Activated CD8-positive, alpha-beta memory T cell treated with anti-CD3 and anti-CD28 coated beads, Interleukin-2, amount 10 ng/mL, durations not matched to agents 7 days and 5 days (primary cell): ENCODE data around the gene TCEAL3. TPM values are rescaled to one million over a fixed set of nuclear protein-coding genes. Genes with fewer than 3 reads are reported as not detected.
"Not testable (repeated sequence)": the region's sequence is repeated elsewhere in the genome, so short reads cannot be mapped to it uniquely, and the experiment has no call there.

Experiments
- ATAC-seq: fragments of 150-1000 bp; cut with Tn5 transposase; one replicate; pipeline ENCODE4 v1.10.0; 2021; ENCODE audit warnings: moderate library complexity
- CTCF ChIA-PET: fragments of 350-600 bp; sonication (Branson Sonifier 250); formaldehyde crosslinking; loops from one replicate; lab custom pipeline; 2021; ENCODE audit warnings: antibody characterized with exemption; lab: Charles Lee
- DNase-seq: peaks from one replicate; pipeline ENCODE4 v3.0.0-alpha.2; 2020
- H3K27ac Mint-ChIP-seq: one replicate; pipeline ENCODE4 v1.8.0; 2021; ENCODE audit warnings: mild to moderate bottlenecking, mixed read lengths
- H3K27me3 Mint-ChIP-seq: one replicate; pipeline ENCODE4 v1.8.0; 2021; ENCODE audit warnings: mixed read lengths
- H3K36me3 Mint-ChIP-seq: one replicate; pipeline ENCODE4 v1.8.0; 2021; ENCODE audit warnings: mild to moderate bottlenecking, mixed read lengths
- H3K4me1 Mint-ChIP-seq: one replicate; pipeline ENCODE4 v1.8.0; 2021; ENCODE audit warnings: mixed read lengths
- H3K4me3 Mint-ChIP-seq: one replicate; pipeline ENCODE4 v1.8.0; 2021; ENCODE audit warnings: mild to moderate bottlenecking, moderate library complexity, mixed read lengths
- H3K9me3 Mint-ChIP-seq: one replicate; pipeline ENCODE4 v1.8.0; 2022; ENCODE audit warnings: low read depth, mixed read lengths
- total RNA-seq, 2 experiments: library from RNA; stranded (reverse); gene quantifications; one replicate each; pipeline ENCODE4 v1.2.3, GENCODE V29; 2021

The TCEAL3 gene
- total RNA-seq, 2 experiments from 2014 or later, result 1.3 to 3.1 TPM

DNA sequence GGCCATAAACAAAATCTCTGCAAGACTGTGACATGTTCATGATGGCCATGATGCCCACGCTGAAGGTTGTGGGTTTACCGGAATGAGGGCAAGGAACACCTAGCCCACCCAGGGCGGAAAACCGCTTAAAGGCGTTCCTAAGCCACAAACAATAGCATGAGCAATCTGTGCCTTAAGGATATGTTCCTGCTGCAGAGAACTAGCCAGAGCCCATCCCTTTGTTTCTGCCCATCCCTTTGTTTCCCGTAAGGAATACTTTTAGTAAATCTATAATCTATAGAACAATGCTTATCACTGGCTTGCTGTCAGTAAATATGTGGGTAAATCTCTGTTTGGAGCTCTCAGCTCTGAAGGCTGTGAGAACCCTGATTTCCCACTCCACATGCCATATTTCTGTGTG lies 12.6 kb upstream of the TCEAL3 start:
- CTCF ChIA-PET, H3K4me3 Mint-ChIP-seq, ATAC-seq, H3K4me1 Mint-ChIP-seq, H3K9me3 Mint-ChIP-seq, DNase-seq, H3K36me3 Mint-ChIP-seq, H3K27ac Mint-ChIP-seq, H3K27me3 Mint-ChIP-seq: not testable (repeated sequence)

DNA sequence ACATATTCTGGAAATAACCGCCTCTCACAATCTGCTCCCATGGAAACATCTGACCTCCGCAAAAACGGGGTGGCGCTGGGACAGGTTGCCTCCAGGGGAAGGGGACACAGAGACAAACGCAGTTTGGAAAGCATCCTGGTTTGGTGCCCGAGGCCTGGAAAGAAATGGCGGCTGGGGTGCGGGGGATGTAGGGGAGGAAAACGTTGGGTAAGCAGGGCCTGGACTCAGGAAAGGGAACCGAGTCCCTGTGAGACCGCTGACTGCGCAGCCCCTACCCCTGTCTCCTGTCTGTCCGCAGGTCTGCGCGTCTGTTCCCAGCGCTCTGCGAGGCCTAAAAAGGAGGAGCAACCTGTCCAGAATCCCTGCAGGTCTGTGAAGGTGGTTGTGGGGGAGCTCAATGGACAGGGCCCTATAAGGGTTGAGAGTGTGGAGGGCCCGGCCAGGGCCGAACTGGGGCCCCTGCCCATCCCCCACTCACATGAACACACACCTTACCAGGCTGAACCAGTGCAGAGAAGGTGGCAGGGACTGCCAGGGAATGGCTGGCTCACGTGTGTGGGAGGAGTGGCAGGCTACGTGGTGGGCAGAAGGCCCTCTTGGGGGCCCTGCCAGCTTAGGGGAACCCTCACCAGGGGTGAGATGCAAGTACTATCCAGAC lies 672 bp downstream of the TCEAL3 start:
- Mint-ChIP-seq H3K27me3 (peaks cover 8% of the 10 kb centered on the region), H3K4me3 (peak overlapping the region; percentile 71), H3K27ac (no peak overlapping the region), H3K36me3 (no peaks in the 10 kb centered on the region), H3K9me3 (no peaks in the 10 kb centered on the region), H3K4me1 (peaks cover 5% of the 10 kb centered on the region)
- no peak for ATAC-seq
- CTCF ChIA-PET, result no interaction called here
- no peak for DNase-seq

DNA sequence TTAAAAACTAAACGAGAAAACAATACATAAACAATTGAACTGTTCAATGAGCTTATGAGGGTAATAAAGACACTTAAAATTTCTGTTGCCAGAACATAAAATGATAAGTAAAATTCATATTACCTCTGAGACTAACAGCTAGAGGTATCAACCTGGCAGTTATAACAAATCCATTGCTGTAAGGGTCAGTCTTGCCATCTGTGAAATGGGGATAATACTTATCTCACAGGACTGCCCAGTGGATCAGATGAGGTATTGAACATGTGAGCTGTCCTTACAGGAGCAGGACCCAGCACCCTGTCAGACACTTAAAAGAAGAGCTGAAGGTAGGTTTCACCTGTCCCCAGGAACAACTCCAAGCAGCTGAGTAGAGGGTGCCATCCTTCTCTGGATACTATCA lies 2.5 kb downstream of the TCEAL3 start:
- H3K9me3 Mint-ChIP-seq, result no peaks in the 10 kb centered on the region
- CTCF ChIA-PET, result interaction anchor here (0.6 kb wide), 1 partner anchor 16 kb away, joined by 4 read pairs; no protein-coding TSS in a partner anchor
- no peak overlapping the region for H3K27ac Mint-ChIP-seq
- no peak for ATAC-seq
- no peak overlapping the region for H3K4me3 Mint-ChIP-seq
- H3K27me3 Mint-ChIP-seq, result peaks cover 8% of the 10 kb centered on the region
- no peaks in the 10 kb centered on the region for H3K36me3 Mint-ChIP-seq
- H3K4me1 Mint-ChIP-seq, result peaks cover 5% of the 10 kb centered on the region
- DNase-seq, result no peak

DNA sequence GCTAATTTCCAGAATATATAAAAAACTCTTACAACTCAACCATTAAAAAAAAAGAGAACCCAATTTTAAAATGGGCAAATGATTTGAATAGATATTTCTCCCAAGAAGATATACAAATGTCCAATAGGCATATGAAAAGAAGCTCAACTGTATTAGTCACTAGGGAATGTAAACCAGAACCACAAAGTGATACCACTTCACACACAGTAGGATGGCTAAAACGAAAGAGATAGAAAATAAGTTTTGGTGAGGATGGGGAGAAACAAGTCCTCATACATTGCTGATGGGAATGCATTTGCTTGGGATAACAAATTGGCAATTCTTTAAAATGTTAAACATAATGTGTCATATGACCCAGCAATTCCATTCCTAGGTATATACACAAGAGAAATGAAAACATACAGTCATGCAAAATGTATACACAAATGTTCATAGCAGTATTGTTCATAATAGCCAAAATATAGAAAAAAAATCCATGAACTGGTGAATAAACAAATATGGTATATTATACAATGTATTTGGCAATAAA lies 5.7 kb downstream of the TCEAL3 start:
- Mint-ChIP-seq H3K4me3 (no peak overlapping the region), H3K36me3 (no peaks in the 10 kb centered on the region), H3K9me3 (no peaks in the 10 kb centered on the region), H3K27ac (no peak overlapping the region), H3K27me3 (no peaks in the 10 kb centered on the region), H3K4me1 (no peaks in the 10 kb centered on the region)
- CTCF ChIA-PET, result interaction anchor here (0.9 kb wide), 1 partner anchor 17 kb away, joined by 3 read pairs; no protein-coding TSS in a partner anchor
- DNase-seq (no peak), ATAC-seq (no peak)

DNA sequence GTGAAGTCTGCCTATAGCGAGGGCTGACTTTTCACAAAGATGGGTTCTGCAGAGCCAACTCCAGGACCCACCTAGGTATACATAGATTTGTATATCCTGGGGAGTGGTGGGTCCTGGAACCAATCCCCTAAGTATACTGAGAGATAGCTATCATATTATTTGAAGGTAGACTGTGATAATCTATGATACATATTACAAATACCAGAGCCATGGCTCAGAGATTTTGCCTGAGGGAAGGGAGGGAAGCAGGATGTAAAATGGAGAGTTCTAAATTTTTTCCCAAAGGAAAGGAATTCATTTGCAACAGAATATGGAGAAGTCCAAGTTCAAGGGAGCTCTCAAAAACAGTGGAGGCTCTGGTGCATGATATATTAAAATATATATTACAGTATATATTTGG lies 7.2 kb downstream of the TCEAL3 start:
- H3K4me3 Mint-ChIP-seq, result no peak overlapping the region
- no peaks in the 10 kb centered on the region for H3K4me1 Mint-ChIP-seq
- H3K27me3 Mint-ChIP-seq, result no peaks in the 10 kb centered on the region
- H3K9me3 Mint-ChIP-seq, result no peaks in the 10 kb centered on the region
- DNase-seq (no peak), ATAC-seq (no peak)
- no peak overlapping the region for H3K27ac Mint-ChIP-seq
- H3K36me3 Mint-ChIP-seq, result no peaks in the 10 kb centered on the region
- CTCF ChIA-PET, result no interaction called here

DNA sequence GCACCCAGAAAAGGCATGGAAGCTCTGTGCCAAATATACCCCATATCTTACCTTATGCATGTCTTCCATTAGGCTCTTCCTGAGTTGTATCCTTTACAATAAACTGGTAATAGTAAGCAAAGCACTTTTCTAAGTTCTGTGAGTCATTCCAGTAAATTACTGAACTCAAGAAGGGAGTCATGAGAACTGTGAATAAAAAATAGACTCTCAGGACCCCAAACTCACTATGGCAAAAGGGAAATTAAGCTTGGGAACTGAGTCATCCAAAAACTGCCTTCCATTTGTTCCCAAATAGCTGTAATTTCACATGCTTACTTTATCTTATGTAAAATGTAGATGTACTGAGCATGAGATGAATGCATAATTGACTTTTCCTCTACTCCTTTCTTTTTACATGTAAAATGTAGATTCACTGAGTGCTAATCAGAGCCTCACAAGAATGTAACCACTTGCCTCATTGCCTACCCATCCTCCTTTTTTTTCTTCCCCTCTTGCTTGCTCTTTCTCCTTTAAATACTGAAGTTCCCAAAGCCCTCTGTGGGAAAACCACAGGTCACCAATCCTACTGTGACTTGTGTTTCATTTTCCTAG lies 8.1 kb downstream of the TCEAL3 start:
- Mint-ChIP-seq H3K27me3 (no peaks in the 10 kb centered on the region), H3K36me3 (no peaks in the 10 kb centered on the region), H3K4me1 (no peaks in the 10 kb centered on the region), H3K27ac (no peak overlapping the region), H3K9me3 (no peaks in the 10 kb centered on the region), H3K4me3 (no peak overlapping the region)
- ATAC-seq, result no peak
- DNase-seq, result no peak
- CTCF ChIA-PET, result no interaction called here

DNA sequence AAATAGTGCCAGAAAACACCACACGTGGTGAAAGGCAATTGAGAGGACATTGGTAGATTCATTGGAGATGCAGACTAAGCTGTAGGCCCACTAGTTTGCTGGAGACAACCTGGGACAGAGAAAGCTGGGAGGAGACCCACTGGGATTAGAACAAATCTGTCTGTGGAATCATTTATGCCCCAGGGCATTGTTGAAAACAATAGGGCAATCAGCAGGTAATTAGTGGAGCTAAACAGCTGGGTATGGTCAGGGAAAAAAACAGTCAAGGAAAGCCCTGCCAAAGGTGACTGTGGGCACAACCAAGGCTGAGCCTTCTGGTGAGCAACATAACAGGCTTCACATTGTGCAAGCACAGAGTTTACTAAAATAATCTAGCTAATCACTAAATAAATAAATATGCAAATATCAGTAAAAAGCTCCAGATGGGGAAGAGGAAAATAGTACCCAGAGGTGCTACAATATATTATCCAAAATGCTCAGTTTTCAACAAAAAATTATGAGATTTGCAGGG lies 9.0 kb downstream of the TCEAL3 start:
- H3K36me3 Mint-ChIP-seq, result no peaks in the 10 kb centered on the region
- H3K27me3 Mint-ChIP-seq, result no peaks in the 10 kb centered on the region
- CTCF ChIA-PET, result no interaction called here
- ATAC-seq (no peak), DNase-seq (no peak)
- H3K4me1 Mint-ChIP-seq, result no peaks in the 10 kb centered on the region
- no peak overlapping the region for H3K27ac Mint-ChIP-seq
- no peaks in the 10 kb centered on the region for H3K9me3 Mint-ChIP-seq
- H3K4me3 Mint-ChIP-seq, result no peak overlapping the region

DNA sequence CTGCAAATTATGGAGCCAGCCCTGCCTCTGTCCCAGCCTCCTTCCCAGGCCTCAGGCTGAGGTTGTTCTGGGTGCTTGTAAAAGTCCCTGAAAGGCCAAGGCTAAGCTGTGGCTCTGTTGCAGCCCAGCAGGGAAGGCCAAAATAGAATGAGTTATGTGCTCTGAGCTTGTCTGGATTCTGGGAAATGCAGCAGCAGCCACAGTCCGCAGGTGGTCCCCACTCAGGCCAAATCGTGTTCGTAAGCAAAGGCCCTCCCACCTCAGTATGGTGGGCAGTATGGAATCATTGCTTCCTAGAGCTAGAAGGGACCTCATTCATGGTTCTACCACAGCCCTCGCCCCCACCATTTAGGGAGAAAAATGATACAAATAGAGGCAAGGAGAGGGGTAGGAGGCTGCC lies 16.3 kb downstream of the TCEAL3 start:
- H3K9me3 Mint-ChIP-seq, result no peaks in the 10 kb centered on the region
- no peak overlapping the region for H3K4me3 Mint-ChIP-seq
- no peaks in the 10 kb centered on the region for H3K27me3 Mint-ChIP-seq
- ATAC-seq (no peak), DNase-seq (no peak)
- CTCF ChIA-PET, result no interaction called here
- H3K4me1 Mint-ChIP-seq, result peaks cover 5% of the 10 kb centered on the region
- H3K36me3 Mint-ChIP-seq, result no peaks in the 10 kb centered on the region
- no peak overlapping the region for H3K27ac Mint-ChIP-seq

DNA sequence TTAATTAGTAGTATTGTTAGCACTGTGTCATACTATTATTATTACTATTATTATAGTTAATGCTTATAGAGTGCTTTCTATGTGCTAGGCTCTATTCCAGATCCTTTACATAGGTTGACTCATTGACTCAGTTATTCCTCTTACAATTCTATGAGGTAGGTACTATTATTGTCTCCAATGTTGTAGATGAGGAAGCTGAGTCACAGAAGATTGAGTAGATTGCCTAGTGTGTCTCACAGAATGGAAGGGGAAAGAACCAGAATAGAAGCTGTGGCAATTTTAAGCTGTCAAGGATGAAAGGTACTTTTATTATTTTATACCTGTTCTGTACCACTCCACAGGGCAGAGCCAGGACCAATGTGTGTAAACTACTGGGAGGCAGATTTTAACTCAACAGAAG lies 19.1 kb downstream of the TCEAL3 start:
- Mint-ChIP-seq H3K4me3 (no peak overlapping the region), H3K27ac (no peak overlapping the region)
- no peak for ATAC-seq

DNA sequence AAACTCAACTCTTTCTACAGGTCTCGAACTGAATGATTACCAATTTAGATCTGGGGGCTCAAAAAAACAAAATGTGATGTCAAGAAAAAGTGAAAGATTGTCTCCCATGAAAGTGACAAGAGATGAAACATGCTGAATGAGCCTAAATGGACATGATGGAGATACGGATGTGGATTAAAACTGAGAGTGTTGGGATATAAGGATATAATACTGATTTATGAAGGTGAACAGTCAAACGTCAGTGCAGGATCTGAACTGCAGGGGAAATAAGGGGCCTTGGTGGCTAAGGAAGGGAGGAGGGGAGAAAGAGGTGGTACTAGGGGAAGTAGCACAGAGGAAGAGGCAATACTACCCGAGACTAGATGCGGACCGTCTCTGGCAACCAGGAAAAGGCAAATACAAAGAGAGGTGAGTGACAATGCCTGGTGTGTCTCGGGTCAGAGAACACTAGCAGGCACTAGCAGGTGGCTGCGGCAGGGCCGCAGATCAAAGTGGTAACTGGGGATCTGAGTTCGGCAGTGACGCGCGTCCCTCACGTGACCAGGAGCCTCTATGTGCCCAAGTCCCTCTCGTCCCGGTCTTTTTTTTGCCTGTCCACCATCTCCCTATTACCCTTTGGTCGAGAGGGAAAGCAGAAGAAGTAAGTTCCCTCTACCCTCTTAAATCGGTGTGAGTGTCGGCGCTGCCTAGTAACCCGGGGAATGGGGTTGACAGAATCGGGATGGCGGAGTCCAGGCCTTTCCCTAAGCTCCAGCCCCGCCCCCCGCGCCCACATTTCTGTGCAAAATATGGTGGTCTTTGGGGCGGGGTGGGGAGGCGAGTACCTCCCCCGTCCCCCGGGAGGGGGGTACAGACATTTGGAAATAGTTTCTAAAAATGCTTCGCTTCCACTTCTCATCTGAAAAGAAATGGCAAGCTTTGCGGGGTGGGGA lies 20.9 kb downstream of the TCEAL3 start, which contains the start of gene TCEAL1:
TCEAL1 (plus strand) TSS at position 590 of the 932 bp plus-strand sequence. CDS start 942 bp downstream, outside the sequence.
- peaks cover 13% of the 10 kb centered on the region for H3K4me1 Mint-ChIP-seq
- no peaks in the 10 kb centered on the region for H3K9me3 Mint-ChIP-seq
- no peaks in the 10 kb centered on the region for H3K27me3 Mint-ChIP-seq
- ATAC-seq (peak; percentile 71), DNase-seq (peak; percentile 64)
- H3K4me3 Mint-ChIP-seq, result peak within 1 kb of the TSS; percentile 84
- H3K27ac Mint-ChIP-seq, result peak within 1 kb of the TSS; percentile 75
- no peaks in the 10 kb centered on the region for H3K36me3 Mint-ChIP-seq
- CTCF ChIA-PET, result no interaction called here

More for the DNA sequence above, 19.1 kb downstream of the TCEAL3 start:
- Mint-ChIP-seq H3K27me3 (no peaks in the 10 kb centered on the region), H3K36me3 (no peaks in the 10 kb centered on the region), H3K9me3 (no peaks in the 10 kb centered on the region), H3K4me1 (peaks cover 13% of the 10 kb centered on the region)
- CTCF ChIA-PET, result no interaction called here
- DNase-seq, result no peak

DNA sequence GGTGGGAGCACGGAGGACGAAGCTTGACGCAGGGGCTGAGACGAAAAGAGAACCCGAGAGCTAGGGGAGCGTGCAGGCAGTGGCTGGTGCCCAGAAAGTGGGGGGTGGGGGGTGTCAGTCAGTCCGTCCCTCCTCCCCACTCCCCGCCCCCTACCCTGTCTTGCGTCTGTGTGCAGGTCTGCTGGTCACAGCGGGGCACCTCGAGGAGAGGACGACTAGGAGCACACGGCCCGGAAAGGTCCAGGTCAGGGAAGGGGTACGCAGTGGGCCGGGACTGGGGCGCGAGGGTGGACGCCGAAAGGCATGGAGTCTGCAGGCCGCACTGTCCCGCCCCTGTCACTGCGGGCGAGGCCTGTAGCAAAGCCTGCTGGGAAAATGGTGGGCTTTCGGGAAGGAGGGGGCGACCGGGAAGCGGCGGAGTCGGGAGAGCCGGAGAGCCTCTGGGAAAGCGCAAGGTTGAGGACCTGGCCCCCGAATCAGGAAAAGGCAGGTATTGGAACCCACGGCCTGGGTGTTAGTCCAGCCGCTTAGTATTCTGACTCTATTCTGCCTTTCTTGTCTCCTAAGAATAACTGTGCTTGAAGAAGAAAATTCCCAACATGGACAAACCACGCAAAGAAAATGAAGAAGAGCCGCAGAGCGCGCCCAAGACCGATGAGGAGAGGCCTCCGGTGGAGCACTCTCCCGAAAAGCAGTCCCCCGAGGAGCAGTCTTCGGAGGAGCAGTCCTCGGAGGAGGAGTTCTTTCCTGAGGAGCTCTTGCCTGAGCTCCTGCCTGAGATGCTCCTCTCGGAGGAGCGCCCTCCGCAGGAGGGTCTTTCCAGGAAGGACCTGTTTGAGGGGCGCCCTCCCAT lies 21.8 kb downstream of the TCEAL3 start:
- Mint-ChIP-seq H3K36me3 (no peaks in the 10 kb centered on the region), H3K4me3 (peak overlapping the region; percentile 84), H3K27ac (peak overlapping the region; percentile 75), H3K9me3 (no peaks in the 10 kb centered on the region), H3K27me3 (no peaks in the 10 kb centered on the region), H3K4me1 (peaks cover 13% of the 10 kb centered on the region)
- ATAC-seq, result peak; percentile 67
- CTCF ChIA-PET, result interaction anchor here (0.8 kb wide), 1 partner anchor 16 kb away, joined by 3 read pairs; no protein-coding TSS in a partner anchor
- DNase-seq, result peak; percentile 41

DNA sequence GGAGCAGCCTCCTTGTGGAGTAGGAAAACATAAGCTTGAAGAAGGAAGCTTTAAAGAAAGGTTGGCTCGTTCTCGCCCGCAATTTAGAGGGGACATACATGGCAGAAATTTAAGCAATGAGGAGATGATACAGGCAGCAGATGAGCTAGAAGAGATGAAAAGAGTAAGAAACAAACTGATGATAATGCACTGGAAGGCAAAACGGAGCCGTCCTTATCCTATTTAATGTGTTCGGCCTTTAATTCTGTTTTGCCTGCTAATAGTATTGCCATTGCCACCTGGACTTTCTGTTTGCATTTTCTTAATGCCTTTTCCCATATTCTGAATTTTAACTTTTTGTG lies 22.4 kb downstream of the TCEAL3 start:
- ATAC-seq (no peak), DNase-seq (no peak)
- H3K36me3 Mint-ChIP-seq, result no peaks in the 10 kb centered on the region
- H3K27me3 Mint-ChIP-seq, result no peaks in the 10 kb centered on the region
- peaks cover 13% of the 10 kb centered on the region for H3K4me1 Mint-ChIP-seq
- no peak overlapping the region for H3K27ac Mint-ChIP-seq
- CTCF ChIA-PET, result interaction anchor here (0.8 kb wide), 1 partner anchor 17 kb away, joined by 3 read pairs; no protein-coding TSS in a partner anchor
- H3K4me3 Mint-ChIP-seq, result peak overlapping the region; percentile 84
- H3K9me3 Mint-ChIP-seq, result no peaks in the 10 kb centered on the region
